Ishikawa (cell line): ENCODE results near the gene ANKMY2.

Experiments
- CEBPB ChIP-seq: IDR thresholded peaks from 2 replicates; pipeline ENCODE4 v1.6.1; 2012
- CREB1 ChIP-seq: IDR thresholded peaks from 2 replicates; pipeline ENCODE4 v1.6.1; 2012; ENCODE audit warnings: low read depth
- EGR1 ChIP-seq: IDR thresholded peaks from 2 replicates; pipeline ENCODE4 v1.6.1; 2012
- EP300 ChIP-seq: IDR thresholded peaks from 2 replicates; pipeline ENCODE4 v1.6.1; 2012; ENCODE audit warnings: borderline replicate concordance
- FOXM1 ChIP-seq: IDR thresholded peaks from 2 replicates; pipeline ENCODE4 v1.6.1; 2012; ENCODE audit warnings: low read depth, borderline replicate concordance
- MAX ChIP-seq: IDR thresholded peaks from 2 replicates; pipeline ENCODE4 v1.6.1; 2012
- NFIC ChIP-seq: IDR thresholded peaks from 2 replicates; pipeline ENCODE4 v1.6.1; 2012
- RAD21 ChIP-seq: IDR thresholded peaks from 2 replicates; pipeline ENCODE4 v1.6.1; 2012; ENCODE audit warnings: low read depth
- TCF12 ChIP-seq: IDR thresholded peaks from 2 replicates; pipeline ENCODE4 v1.6.1; 2012; ENCODE audit warnings: low read depth
- TEAD4 ChIP-seq: IDR thresholded peaks from 2 replicates; pipeline ENCODE4 v1.6.1; 2012
- USF1 ChIP-seq: IDR thresholded peaks from 2 replicates; pipeline ENCODE4 v1.6.1; 2012
- YY1 ChIP-seq: IDR thresholded peaks from 2 replicates; pipeline ENCODE4 v1.6.1; 2012; ENCODE audit warnings: low read depth
- TF ChIP-seq, protein P1 (sequence below): IDR thresholded peaks from 2 replicates; pipeline ENCODE4 v1.6.1; 2012; ENCODE audit warnings: low read depth, mild to moderate bottlenecking

DNA sequence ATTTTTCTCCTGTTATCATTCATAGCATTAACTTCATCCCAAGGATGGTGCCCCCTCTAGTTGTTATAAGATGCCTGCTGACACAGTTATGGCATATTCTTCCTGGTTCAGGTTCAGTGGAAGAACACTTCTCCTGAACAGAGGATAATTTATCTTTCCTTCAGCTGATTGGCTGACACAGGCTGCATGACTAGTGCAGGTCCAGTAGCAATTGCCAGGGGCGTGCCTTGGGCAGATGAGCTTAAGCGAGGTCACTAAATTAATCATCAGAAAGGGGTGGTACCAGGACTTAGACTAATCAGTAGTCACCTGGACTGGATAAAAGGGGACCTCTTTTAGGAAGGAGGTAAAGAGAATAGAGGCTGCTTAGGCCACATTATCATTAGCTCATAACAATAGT lies 42.7 kb upstream of the ANKMY2 start:
- TF ChIP-seq USF1 (no peak), RAD21 (no peak), YY1 (no peak), MAX (no peak), CEBPB (no peak), CREB1 (no peak), TCF12 (no peak), EP300 (no peak), NFIC (no peak), EGR1 (no peak), FOXM1 (no peak), TEAD4 (no peak)
- TF ChIP-seq, protein P1, sequence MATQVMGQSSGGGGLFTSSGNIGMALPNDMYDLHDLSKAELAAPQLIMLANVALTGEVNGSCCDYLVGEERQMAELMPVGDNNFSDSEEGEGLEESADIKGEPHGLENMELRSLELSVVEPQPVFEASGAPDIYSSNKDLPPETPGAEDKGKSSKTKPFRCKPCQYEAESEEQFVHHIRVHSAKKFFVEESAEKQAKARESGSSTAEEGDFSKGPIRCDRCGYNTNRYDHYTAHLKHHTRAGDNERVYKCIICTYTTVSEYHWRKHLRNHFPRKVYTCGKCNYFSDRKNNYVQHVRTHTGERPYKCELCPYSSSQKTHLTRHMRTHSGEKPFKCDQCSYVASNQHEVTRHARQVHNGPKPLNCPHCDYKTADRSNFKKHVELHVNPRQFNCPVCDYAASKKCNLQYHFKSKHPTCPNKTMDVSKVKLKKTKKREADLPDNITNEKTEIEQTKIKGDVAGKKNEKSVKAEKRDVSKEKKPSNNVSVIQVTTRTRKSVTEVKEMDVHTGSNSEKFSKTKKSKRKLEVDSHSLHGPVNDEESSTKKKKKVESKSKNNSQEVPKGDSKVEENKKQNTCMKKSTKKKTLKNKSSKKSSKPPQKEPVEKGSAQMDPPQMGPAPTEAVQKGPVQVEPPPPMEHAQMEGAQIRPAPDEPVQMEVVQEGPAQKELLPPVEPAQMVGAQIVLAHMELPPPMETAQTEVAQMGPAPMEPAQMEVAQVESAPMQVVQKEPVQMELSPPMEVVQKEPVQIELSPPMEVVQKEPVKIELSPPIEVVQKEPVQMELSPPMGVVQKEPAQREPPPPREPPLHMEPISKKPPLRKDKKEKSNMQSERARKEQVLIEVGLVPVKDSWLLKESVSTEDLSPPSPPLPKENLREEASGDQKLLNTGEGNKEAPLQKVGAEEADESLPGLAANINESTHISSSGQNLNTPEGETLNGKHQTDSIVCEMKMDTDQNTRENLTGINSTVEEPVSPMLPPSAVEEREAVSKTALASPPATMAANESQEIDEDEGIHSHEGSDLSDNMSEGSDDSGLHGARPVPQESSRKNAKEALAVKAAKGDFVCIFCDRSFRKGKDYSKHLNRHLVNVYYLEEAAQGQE = no peak
